WTC11 (cell line): ENCODE results near the gene DGKQ. TPM values are rescaled to one million over a fixed set of nuclear protein-coding genes. Genes with fewer than 3 reads are reported as not detected.

Experiments
- total RNA-seq: library from RNA; stranded (reverse); gene quantifications from 3 replicates; pipeline ENCODE4 v1.2.3, GENCODE V29; 2021

Gene DGKQ
- total RNA-seq, 1 experiment from 2014 or later = 19.3 TPM

Other genes starting within 250 kb of the DGKQ start
- 1.5 to 3.5 TPM (median 2.0 TPM) in 3 replicates for gene CPLX1, start 147.4 kb downstream of the DGKQ start, total RNA-seq
- 108 to 121 TPM (median 108 TPM) in 3 replicates for gene GAK, start 41.3 kb downstream of the DGKQ start, total RNA-seq
- gene TMEM175, start 41.1 kb downstream of the DGKQ start, total RNA-seq = 6.4 to 10.6 TPM (median 9.2 TPM) in 3 replicates
- 8.5 to 9.7 TPM (median 8.7 TPM) in 3 replicates for gene IDUA, start 13.5 kb upstream of the DGKQ start, total RNA-seq
- 0.14 to 0.85 TPM (median 0.25 TPM) in 3 replicates for gene SLC26A1, start 19.8 kb upstream of the DGKQ start, total RNA-seq
- 25.9 to 30.6 TPM (median 27.3 TPM) in 3 replicates for gene FGFRL1, start 38.1 kb upstream of the DGKQ start, total RNA-seq
- gene RNF212, start 140.0 kb upstream of the DGKQ start, total RNA-seq = 1.0 to 2.9 TPM (median 2.7 TPM) in 3 replicates
- gene SPON2, start 199.0 kb upstream of the DGKQ start, total RNA-seq = 4.9 to 6.6 TPM (median 5.3 TPM) in 3 replicates